Measurements from ENCODE around the gene MAP1LC3B.

MAP1LC3B gene

DNA sequence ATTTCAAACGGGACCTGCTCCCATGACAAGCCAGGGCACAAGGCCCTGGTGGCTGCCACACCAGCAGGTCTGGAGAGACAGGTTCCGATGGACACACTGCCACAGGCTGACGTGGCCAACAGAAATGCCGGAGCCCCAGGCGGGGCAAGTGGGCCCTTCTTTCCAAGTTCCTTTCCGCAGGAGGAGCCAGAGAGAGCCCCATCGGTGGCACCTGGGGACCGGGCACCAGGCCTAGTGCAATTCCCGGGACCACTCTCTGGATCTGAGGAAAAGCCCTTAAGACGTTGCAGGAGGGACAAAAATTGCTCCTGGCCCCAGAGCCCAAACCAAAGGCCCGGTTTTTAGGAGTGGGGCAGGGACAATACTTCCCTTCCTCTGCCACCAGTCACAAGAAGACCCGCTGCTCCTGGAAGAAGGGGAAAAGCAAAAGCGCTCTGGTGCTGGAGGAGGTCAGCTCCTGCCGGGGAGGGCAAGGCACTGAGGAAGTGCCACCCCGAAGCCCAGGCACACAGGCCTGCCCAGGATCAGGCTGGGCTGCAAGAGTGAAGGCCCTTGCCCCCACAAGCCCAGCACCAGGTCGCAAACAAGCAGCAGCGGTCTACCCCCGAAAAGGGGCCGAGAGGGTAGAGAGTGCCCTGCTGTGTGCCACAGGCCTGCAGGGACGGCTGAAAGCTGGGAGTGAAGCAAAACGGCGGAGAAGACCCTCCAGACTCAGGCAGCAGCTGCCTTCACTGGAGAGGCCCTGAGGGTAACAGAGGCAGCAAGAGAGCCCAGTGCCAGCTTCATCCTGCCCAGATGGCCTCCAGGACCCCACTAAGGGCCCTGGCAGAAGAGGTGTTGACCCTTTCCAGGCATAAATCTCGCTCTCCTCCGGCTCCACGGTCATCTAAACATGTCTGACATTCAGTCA, 29.1 kb downstream of the MAP1LC3B start:
- Histone ChIP-seq H3K56ac (ENCODE audit: low read length) (no peak overlapping the region), H3K4me2 (ENCODE audit: low read length) (no peak overlapping the region), H4K5ac (ENCODE audit: low read length) (no peak overlapping the region), H2BK5ac (ENCODE audit: low read length) (no peak overlapping the region), H3K4me3 (ENCODE audit: low read length) (no peak overlapping the region), H3K4ac (ENCODE audit: low read depth, low read length) (no peak overlapping the region), H3K18ac (ENCODE audit: low read length) (no peak overlapping the region), H4K8ac (ENCODE audit: low read depth, low read length) (no peak overlapping the region), H3K79me2 (ENCODE audit: control insufficient read depth, insufficient read depth, low read length) (no peaks in the 10 kb centered on the region), H2AK5ac (ENCODE audit: low read length) (no peak overlapping the region), H3K79me1 (ENCODE audit: low read length) (no peaks in the 10 kb centered on the region), H3K4me1 (ENCODE audit: control insufficient read depth, low read depth, low read length) (no peaks in the 10 kb centered on the region), H3K9ac (ENCODE audit: low read length) (no peak overlapping the region), H3K36me3 (ENCODE audit: control insufficient read depth, insufficient read depth, low read length) (peaks cover 1% of the 10 kb centered on the region), H2BK120ac (ENCODE audit: low read depth, low read length) (no peak overlapping the region), H3K27me3 (ENCODE audit: insufficient read depth, low read length, poor library complexity) (no peaks in the 10 kb centered on the region), H3K23ac (ENCODE audit: low read length) (no peak overlapping the region), H2BK15ac (replicated peaks; ENCODE audit: low read depth) (no peak overlapping the region), H3K27ac (ENCODE audit: low read depth, low read length) (no peak overlapping the region)
- no CpG with 5 or more reads among the region's 25 CpGs for WGBS (ENCODE audit: extremely low coverage, insufficient coverage, low lambda C conversion rate)
- no peak for DNase-seq

DNA sequence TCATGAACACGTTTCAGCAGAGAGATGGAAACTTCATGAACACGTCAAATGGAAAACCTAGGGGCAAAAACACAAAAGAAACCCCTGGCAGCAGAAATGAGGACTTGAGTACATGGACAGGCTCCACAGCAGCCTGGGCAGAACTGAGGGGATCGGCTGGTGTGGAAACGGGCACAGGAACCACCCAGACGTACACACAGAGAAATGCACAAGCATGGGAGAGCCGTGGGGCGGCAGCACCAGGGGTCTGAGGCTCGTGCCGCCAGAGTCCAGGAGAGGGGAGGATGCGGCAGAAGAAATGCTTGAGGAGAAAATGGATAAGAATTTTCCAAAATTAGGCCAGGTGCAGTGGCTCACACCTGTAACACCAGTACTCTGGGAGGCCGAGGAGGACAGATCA, 30.0 kb downstream of the MAP1LC3B start:
- Histone ChIP-seq H4K5ac (ENCODE audit: low read length) (no peak overlapping the region), H3K4me1 (ENCODE audit: control insufficient read depth, low read depth, low read length) (no peaks in the 10 kb centered on the region), H3K9ac (ENCODE audit: low read length) (no peak overlapping the region), H2BK5ac (ENCODE audit: low read length) (no peak overlapping the region), H3K27ac (ENCODE audit: low read depth, low read length) (no peak overlapping the region), H2BK15ac (replicated peaks; ENCODE audit: low read depth) (no peak overlapping the region), H3K4ac (ENCODE audit: low read depth, low read length) (no peak overlapping the region), H3K56ac (ENCODE audit: low read length) (no peak overlapping the region), H3K4me3 (ENCODE audit: low read length) (no peak overlapping the region), H3K36me3 (ENCODE audit: control insufficient read depth, insufficient read depth, low read length) (peaks cover 1% of the 10 kb centered on the region), H3K4me2 (ENCODE audit: low read length) (no peak overlapping the region), H2AK5ac (ENCODE audit: low read length) (no peak overlapping the region), H3K18ac (ENCODE audit: low read length) (no peak overlapping the region), H3K79me1 (ENCODE audit: low read length) (peaks cover 2% of the 10 kb centered on the region), H3K23ac (ENCODE audit: low read length) (no peak overlapping the region), H2BK120ac (ENCODE audit: low read depth, low read length) (no peak overlapping the region), H3K79me2 (ENCODE audit: control insufficient read depth, insufficient read depth, low read length) (no peaks in the 10 kb centered on the region), H4K8ac (ENCODE audit: low read depth, low read length) (no peak overlapping the region), H3K27me3 (ENCODE audit: insufficient read depth, low read length, poor library complexity) (no peaks in the 10 kb centered on the region)
- no peak for DNase-seq
- no CpG with 5 or more reads among the region's 11 CpGs for WGBS (ENCODE audit: extremely low coverage, insufficient coverage, low lambda C conversion rate)

DNA sequence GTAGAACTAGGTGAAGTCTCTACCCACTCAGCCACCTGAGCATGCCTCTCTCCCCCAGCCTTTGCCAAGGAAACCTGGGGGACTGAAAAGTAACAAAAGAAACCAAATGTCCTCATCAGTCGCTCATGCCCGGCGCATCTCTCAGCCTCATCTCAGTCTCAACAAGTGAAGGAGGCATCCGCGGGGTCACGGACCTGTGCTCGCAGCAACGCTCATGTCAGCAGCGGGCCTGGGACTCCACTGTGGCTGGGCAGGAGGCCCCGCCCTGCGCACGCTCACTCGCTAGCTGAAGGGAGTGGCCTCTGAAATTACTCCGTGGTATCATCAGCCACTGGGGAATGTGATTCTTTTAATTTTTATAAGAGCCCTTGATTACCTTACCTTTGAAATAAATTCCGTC, 31.3 kb downstream of the MAP1LC3B start:
- Histone ChIP-seq H4K8ac (ENCODE audit: low read depth, low read length) (no peak overlapping the region), H3K9ac (ENCODE audit: low read length) (no peak overlapping the region), H3K4ac (ENCODE audit: low read depth, low read length) (no peak overlapping the region), H2BK120ac (ENCODE audit: low read depth, low read length) (no peak overlapping the region), H3K79me2 (ENCODE audit: control insufficient read depth, insufficient read depth, low read length) (no peaks in the 10 kb centered on the region), H3K4me2 (ENCODE audit: low read length) (no peak overlapping the region), H2AK5ac (ENCODE audit: low read length) (no peak overlapping the region), H2BK15ac (replicated peaks; ENCODE audit: low read depth) (no peak overlapping the region), H3K56ac (ENCODE audit: low read length) (no peak overlapping the region), H3K36me3 (ENCODE audit: control insufficient read depth, insufficient read depth, low read length) (no peaks in the 10 kb centered on the region), H4K5ac (ENCODE audit: low read length) (no peak overlapping the region), H3K4me1 (ENCODE audit: control insufficient read depth, low read depth, low read length) (no peaks in the 10 kb centered on the region), H3K4me3 (ENCODE audit: low read length) (no peak overlapping the region), H2BK5ac (ENCODE audit: low read length) (no peak overlapping the region), H3K79me1 (ENCODE audit: low read length) (peaks cover 3% of the 10 kb centered on the region), H3K18ac (ENCODE audit: low read length) (no peak overlapping the region), H3K23ac (ENCODE audit: low read length) (no peak overlapping the region), H3K27ac (ENCODE audit: low read depth, low read length) (no peak overlapping the region), H3K27me3 (ENCODE audit: insufficient read depth, low read length, poor library complexity) (no peaks in the 10 kb centered on the region)
- no peak for DNase-seq
- WGBS (ENCODE audit: extremely low coverage, insufficient coverage, low lambda C conversion rate) = no CpG with 5 or more reads among the region's 15 CpGs

DNA sequence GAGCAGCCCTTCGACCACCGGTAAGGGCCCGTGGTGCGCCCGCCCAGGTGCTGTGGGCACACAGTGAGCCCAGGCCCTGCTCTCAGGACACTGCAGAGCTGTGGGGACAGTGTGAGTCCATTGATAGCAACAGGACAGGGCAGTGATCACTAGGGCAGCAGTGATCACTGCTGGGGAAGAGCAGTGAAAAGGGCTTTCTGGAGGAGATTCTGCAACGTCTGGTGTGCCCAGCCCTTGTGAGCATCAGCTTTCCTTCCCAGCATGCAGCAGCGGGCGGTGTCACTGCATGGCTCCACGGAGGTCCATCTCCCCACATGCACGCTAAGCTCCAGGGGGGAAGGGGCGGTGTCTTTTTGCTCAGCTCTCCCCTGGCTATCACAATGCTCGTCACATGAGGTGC, 32.1 kb downstream of the MAP1LC3B start:
- Histone ChIP-seq H3K4ac (ENCODE audit: low read depth, low read length) (no peak overlapping the region), H3K4me2 (ENCODE audit: low read length) (no peak overlapping the region), H2BK120ac (ENCODE audit: low read depth, low read length) (no peak overlapping the region), H3K79me1 (ENCODE audit: low read length) (peaks cover 3% of the 10 kb centered on the region), H2BK5ac (ENCODE audit: low read length) (no peak overlapping the region), H2AK5ac (ENCODE audit: low read length) (no peak overlapping the region), H3K27me3 (ENCODE audit: insufficient read depth, low read length, poor library complexity) (no peaks in the 10 kb centered on the region), H3K4me3 (ENCODE audit: low read length) (no peak overlapping the region), H3K23ac (ENCODE audit: low read length) (no peak overlapping the region), H4K8ac (ENCODE audit: low read depth, low read length) (no peak overlapping the region), H2BK15ac (replicated peaks; ENCODE audit: low read depth) (no peak overlapping the region), H3K79me2 (ENCODE audit: control insufficient read depth, insufficient read depth, low read length) (no peaks in the 10 kb centered on the region), H3K4me1 (ENCODE audit: control insufficient read depth, low read depth, low read length) (no peaks in the 10 kb centered on the region), H3K56ac (ENCODE audit: low read length) (no peak overlapping the region), H3K9ac (ENCODE audit: low read length) (no peak overlapping the region), H3K18ac (ENCODE audit: low read length) (no peak overlapping the region), H3K36me3 (ENCODE audit: control insufficient read depth, insufficient read depth, low read length) (no peaks in the 10 kb centered on the region), H3K27ac (ENCODE audit: low read depth, low read length) (no peak overlapping the region), H4K5ac (ENCODE audit: low read length) (no peak overlapping the region)
- DNase-seq = no peak
- no CpG with 5 or more reads among the region's 12 CpGs for WGBS (ENCODE audit: extremely low coverage, insufficient coverage, low lambda C conversion rate)

DNA sequence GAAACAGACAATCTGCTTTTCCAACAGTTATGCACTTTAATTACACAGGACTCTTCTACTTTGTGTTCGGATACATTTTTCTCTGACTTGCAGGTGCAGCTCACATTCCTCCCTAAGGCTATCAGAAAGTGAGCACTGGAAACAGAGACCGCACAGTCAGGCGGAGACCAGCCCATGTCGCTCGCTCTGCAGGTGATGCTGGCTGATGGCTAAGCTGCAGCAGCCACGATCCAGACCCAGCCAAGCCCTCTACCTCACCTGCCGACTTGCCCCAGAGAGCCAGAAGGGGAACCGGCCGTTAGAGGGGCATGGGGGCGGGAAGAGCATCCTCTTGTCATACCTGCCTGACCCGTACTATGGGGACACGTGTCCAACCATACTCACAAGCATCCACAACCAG, 33.8 kb downstream of the MAP1LC3B start:
- H3K36me3 ChIP-seq (ENCODE audit: control insufficient read depth, insufficient read depth, low read length) = no peaks in the 10 kb centered on the region

More for the DNA sequence above, 33.8 kb downstream of the MAP1LC3B start:
- no CpG with 5 or more reads among the region's 12 CpGs for WGBS (ENCODE audit: extremely low coverage, insufficient coverage, low lambda C conversion rate)
- Histone ChIP-seq H3K4me3 (ENCODE audit: low read length) (no peak overlapping the region), H4K8ac (ENCODE audit: low read depth, low read length) (no peak overlapping the region), H2BK120ac (ENCODE audit: low read depth, low read length) (no peak overlapping the region), H2AK5ac (ENCODE audit: low read length) (no peak overlapping the region), H2BK15ac (replicated peaks; ENCODE audit: low read depth) (no peak overlapping the region), H4K5ac (ENCODE audit: low read length) (no peak overlapping the region), H3K4me2 (ENCODE audit: low read length) (no peak overlapping the region), H3K79me1 (ENCODE audit: low read length) (peaks cover 3% of the 10 kb centered on the region), H3K4ac (ENCODE audit: low read depth, low read length) (no peak overlapping the region), H3K27me3 (ENCODE audit: insufficient read depth, low read length, poor library complexity) (no peaks in the 10 kb centered on the region), H3K9ac (ENCODE audit: low read length) (no peak overlapping the region), H3K23ac (ENCODE audit: low read length) (no peak overlapping the region), H2BK5ac (ENCODE audit: low read length) (no peak overlapping the region), H3K27ac (ENCODE audit: low read depth, low read length) (no peak overlapping the region), H3K56ac (ENCODE audit: low read length) (no peak overlapping the region), H3K4me1 (ENCODE audit: control insufficient read depth, low read depth, low read length) (no peaks in the 10 kb centered on the region), H3K18ac (ENCODE audit: low read length) (no peak overlapping the region), H3K79me2 (ENCODE audit: control insufficient read depth, insufficient read depth, low read length) (no peaks in the 10 kb centered on the region)
- DNase-seq = no peak
